GM15510 (cell line): ENCODE data around the gene ABCA5.

Source experiments
- POLR2A ChIP-seq: IDR thresholded peaks from 3 replicates; pipeline ENCODE4 v1.6.1; 2011; ENCODE audit warnings: borderline replicate concordance; ENCODE audit not compliant: insufficient read length; ENCODE audit errors: extremely low read depth

ABCA5 gene

GRCh38 chr17:69327060-69327831 is at the start of gene ABCA5:
Gene ABCA5, minus strand, starts transcription at chr17:69327133. Its CDS starts 12,718 bp downstream, at chr17:69314415.
- peak; percentile 96 for TF ChIP-seq POLR2A

GRCh38 chr17:69375229-69375628 is 48.3 kb upstream of the ABCA5 start:
- TF ChIP-seq POLR2A, result no peak

GRCh38 chr17:69373069-69373468 is 46.1 kb upstream of the ABCA5 start:
- no peak for TF ChIP-seq POLR2A

GRCh38 chr17:69367298-69367697 is 40.4 kb upstream of the ABCA5 start:
- TF ChIP-seq POLR2A, result no peak

GRCh38 chr17:69363488-69364210 is 36.7 kb upstream of the ABCA5 start:
- TF ChIP-seq POLR2A, result no peak

- TF ChIP-seq POLR2A, result no peak
Observed at GRCh38 chr17:69361156-69361555, 34.2 kb upstream of the ABCA5 start.

- no peak for TF ChIP-seq POLR2A
Observed at GRCh38 chr17:69358688-69359596, 32.0 kb upstream of the ABCA5 start.

GRCh38 chr17:69357701-69358100 is 30.8 kb upstream of the ABCA5 start:
- no peak for TF ChIP-seq POLR2A

GRCh38 chr17:69356625-69357024 is 29.7 kb upstream of the ABCA5 start:
- no peak for TF ChIP-seq POLR2A

GRCh38 chr17:69350911-69351310 is 24.0 kb upstream of the ABCA5 start:
- no peak for TF ChIP-seq POLR2A

GRCh38 chr17:69348429-69348828 is 21.5 kb upstream of the ABCA5 start:
- TF ChIP-seq POLR2A, result no peak

GRCh38 chr17:69346766-69347165 is 19.8 kb upstream of the ABCA5 start:
- no peak for TF ChIP-seq POLR2A

- TF ChIP-seq POLR2A, result no peak
Observed at GRCh38 chr17:69344939-69345338, 18.0 kb upstream of the ABCA5 start.

GRCh38 chr17:69342896-69343644 is 16.1 kb upstream of the ABCA5 start:
- no peak for TF ChIP-seq POLR2A
